HCT116 (cell line): ENCODE results near the gene CLRN1. TPM values are rescaled to one million over a fixed set of nuclear protein-coding genes. Genes with fewer than 3 reads are reported as not detected.

Experiments used
- ATAC-seq: fragments of 200-7000 bp; cut with Tn5 transposase; 2 replicates; pipeline ENCODE4 v1.9.1; 2020; ENCODE audit warnings: mild to moderate bottlenecking, moderate library complexity
- BruUV-seq: library from RNA; stranded (reverse); fragments of 400-500 nt; replicated peaks from 2 replicates; lab custom pipeline; 2021; lab: Mats Ljungman, UMichigan
- CTCF ChIA-PET: fragments of 300-600 bp; sonication (Branson Sonifier 250); formaldehyde crosslinking; loops from one replicate; lab custom pipeline; 2021; ENCODE audit warnings: antibody characterized with exemption; lab: Charles Lee
- POLR2A ChIA-PET: fragments of 300-600, 350-600 bp; sonication (Branson Sonifier 250); formaldehyde crosslinking; loops from one replicate; lab custom pipeline; 2021; ENCODE audit warnings: antibody characterized with exemption; lab: Charles Lee
- RAD21 ChIA-PET, 2 experiments: fragments of 300-600 bp; sonication (Branson Sonifier 250); formaldehyde crosslinking; loops; one replicate each; lab custom pipeline; 2023; ENCODE audit warnings: low total read pairs in 2 of 2; ENCODE audit not compliant: uncharacterized antibody in 2 of 2, unreplicated experiment in 2 of 2, low non-redundant PET in 1 of 2; lab: Charles Lee
- DNase-seq: peaks from one replicate; pipeline ENCODE4 v3.0.0-alpha.2; 2010; ENCODE audit warnings: low read depth, low spot score
- H2AFZ ChIP-seq: fragments of 200-600 bp; shearing (Covaris generic), sonication (generic); 2 replicates; pipeline ENCODE4 v1.6.1; 2017; ENCODE audit warnings: low read depth, mixed run types, mixed read lengths, antibody characterized with exemption, low read length; ENCODE audit not compliant: poor library complexity, severe bottlenecking
- H3K27ac ChIP-seq: 2 replicates; pipeline ENCODE4 v1.5.1; 2012; ENCODE audit warnings: low read depth, low read length
- H3K27me3 ChIP-seq: fragments of 200-600 bp; sonication (generic); 2 replicates; pipeline ENCODE4 v1.6.1; 2016; ENCODE audit warnings: mixed run types, low read length, mixed read lengths; ENCODE audit not compliant: insufficient read depth
- H3K36me3 ChIP-seq, 2 experiments: fragments of 200-500 bp in 1 of 2; fragments of 200-600 bp in 1 of 2; sonication (Bioruptor generic) in 1 of 2; sonication (generic) in 1 of 2; 2 replicates each; pipeline versions ENCODE4 v1.5.1 to v1.6.1; 2014 to 2016; ENCODE audit warnings: low read length in 2 of 2, inconsistent platforms in 1 of 2, mixed read lengths in 1 of 2, mixed run types in 1 of 2; ENCODE audit not compliant: insufficient read depth in 2 of 2, control insufficient read depth in 1 of 2
- H3K4me1 ChIP-seq, 2 experiments: fragments of 200-600 bp in 1 of 2; sonication (generic) in 1 of 2; 2 replicates each; pipeline versions ENCODE4 v1.5.1 to v1.6.1; 2012 to 2017; ENCODE audit warnings: low read length in 2 of 2, inconsistent platforms in 1 of 2, mild to moderate bottlenecking in 1 of 2, mixed read lengths in 1 of 2, mixed run types in 1 of 2, moderate library complexity in 1 of 2; ENCODE audit not compliant: insufficient read depth in 2 of 2, control insufficient read depth in 1 of 2
- H3K4me2 ChIP-seq: fragments of 200-600 bp; sonication (generic); 2 replicates; pipeline ENCODE4 v1.6.1; 2017; ENCODE audit warnings: mixed run types, low read length, mixed read lengths
- H3K4me3 ChIP-seq, 2 experiments: fragments of 200-600 bp in 1 of 2; sonication (generic) in 1 of 2; replicated peaks in 1 of 2; 2 replicates each; pipeline ENCODE4 v1.5.1; 2011 to 2016; ENCODE audit warnings: low read length in 2 of 2, control low read depth in 1 of 2, low read depth in 1 of 2, mild to moderate bottlenecking in 1 of 2, mixed read lengths in 1 of 2, mixed run types in 1 of 2
- H3K79me2 ChIP-seq: fragments of 200-600 bp; sonication (generic); 2 replicates; pipeline ENCODE4 v1.6.1; 2017; ENCODE audit warnings: mild to moderate bottlenecking, mixed run types, low read length, moderate library complexity, mixed read lengths; ENCODE audit not compliant: insufficient read depth
- H3K9ac ChIP-seq: fragments of 200-600 bp; sonication (generic); 2 replicates; pipeline ENCODE4 v1.6.1; 2016; ENCODE audit warnings: low read length, mixed read lengths
- H3K9me2 ChIP-seq: fragments of 200-600 bp; sonication (generic), shearing (Covaris generic); 2 replicates; pipeline ENCODE4 v1.6.1; 2017; ENCODE audit warnings: mixed run types, mild to moderate bottlenecking, moderate library complexity; ENCODE audit not compliant: insufficient read depth
- H3K9me3 ChIP-seq, 2 experiments: fragments of 200-500 bp in 1 of 2; fragments of 200-600 bp in 1 of 2; sonication (Bioruptor generic) in 1 of 2; sonication (generic) in 1 of 2; 2 replicates each; pipeline ENCODE4 v1.6.1; 2014 to 2017; ENCODE audit warnings: low read length in 2 of 2, mixed read lengths in 2 of 2, inconsistent platforms in 1 of 2, low read depth in 1 of 2, mild to moderate bottlenecking in 1 of 2, mixed run types in 1 of 2, moderate library complexity in 1 of 2; ENCODE audit not compliant: control insufficient read depth in 1 of 2, insufficient read depth in 1 of 2
- H4K20me1 ChIP-seq: fragments of 200-600 bp; sonication (generic), shearing (Covaris generic); 2 replicates; pipeline ENCODE4 v1.6.1; 2017; ENCODE audit warnings: mixed run types, mild to moderate bottlenecking, moderate library complexity; ENCODE audit not compliant: insufficient read depth
- CBX3 ChIP-seq: IDR thresholded peaks from 2 replicates; pipeline ENCODE4 v1.6.1; 2012; ENCODE audit warnings: low read depth
- EGR1 ChIP-seq: IDR thresholded peaks from 2 replicates; pipeline ENCODE4 v1.6.1; 2012; ENCODE audit warnings: low read depth
- ELF1 ChIP-seq: IDR thresholded peaks from 2 replicates; pipeline ENCODE4 v1.6.1; 2012; ENCODE audit warnings: low read depth, borderline replicate concordance
- EZH2 ChIP-seq: fragments of 200-600 bp; sonication (generic); IDR thresholded peaks from 2 replicates; pipeline ENCODE4 v1.6.1; 2017; ENCODE audit warnings: antibody characterized with exemption, mixed run types
- EZH2phosphoT487 ChIP-seq: fragments of 200-600 bp; IDR thresholded peaks from 2 replicates; pipeline ENCODE4 v1.6.1; 2018; ENCODE audit warnings: antibody characterized with exemption, borderline replicate concordance
- FOSL1 ChIP-seq: IDR thresholded peaks from 2 replicates; pipeline ENCODE4 v1.6.1; 2012; ENCODE audit warnings: low read depth
- JUND ChIP-seq: IDR thresholded peaks from 2 replicates; pipeline ENCODE4 v1.6.1; 2012
- POLR2AphosphoS5 ChIP-seq: IDR thresholded peaks from 2 replicates; pipeline ENCODE4 v1.6.1; 2011; ENCODE audit warnings: mild to moderate bottlenecking, low read depth, low read length, moderate library complexity
- RAD21 ChIP-seq: IDR thresholded peaks from 2 replicates; pipeline ENCODE4 v1.6.1; 2012; ENCODE audit warnings: low read depth, mild to moderate bottlenecking
- SIN3A ChIP-seq: IDR thresholded peaks from 2 replicates; pipeline ENCODE4 v1.6.1; 2012; ENCODE audit warnings: low read depth
- YY1 ChIP-seq: IDR thresholded peaks from 2 replicates; pipeline ENCODE4 v1.6.1; 2011; ENCODE audit warnings: low read length, low read depth, moderate library complexity, mild to moderate bottlenecking; ENCODE audit not compliant: insufficient replicate concordance; ENCODE audit errors: extremely low read depth
- ZFX ChIP-seq: fragments of 450-650 bp; IDR thresholded peaks from 2 replicates; pipeline ENCODE4 v1.6.1; 2017
- ZNF274 ChIP-seq: fragments of 200-500 bp; sonication (Bioruptor generic); IDR thresholded peaks from 2 replicates; pipeline ENCODE4 v1.6.1; 2014; ENCODE audit warnings: mild to moderate bottlenecking, low read depth, low read length, inconsistent platforms
- intact Hi-C: fragments of 100-400 bp; cut with micrococcal nuclease; formaldehyde crosslinking; loops from 2 replicates; pipeline ENCODE4 v1.10.0; 2022
- total RNA-seq: library from RNA; stranded (reverse); gene quantifications from one replicate; pipeline ENCODE4 v1.2.1, GENCODE V29; 2021; ENCODE audit not compliant: unreplicated experiment
- TF ChIP-seq, protein P1 (sequence below): IDR thresholded peaks from 2 replicates; pipeline ENCODE4 v1.6.1; 2012
- TF ChIP-seq, protein P2 (sequence below): IDR thresholded peaks from 2 replicates; pipeline ENCODE4 v1.6.1; 2012
- TF ChIP-seq, protein P3 (sequence below): IDR thresholded peaks from 2 replicates; pipeline ENCODE4 v1.6.1; 2011; ENCODE audit warnings: mild to moderate bottlenecking, low read length, moderate library complexity; ENCODE audit not compliant: insufficient replicate concordance; ENCODE audit errors: extremely low read depth

Gene CLRN1
- total RNA-seq, 1 experiment from 2014 or later, result not detected

DNA sequence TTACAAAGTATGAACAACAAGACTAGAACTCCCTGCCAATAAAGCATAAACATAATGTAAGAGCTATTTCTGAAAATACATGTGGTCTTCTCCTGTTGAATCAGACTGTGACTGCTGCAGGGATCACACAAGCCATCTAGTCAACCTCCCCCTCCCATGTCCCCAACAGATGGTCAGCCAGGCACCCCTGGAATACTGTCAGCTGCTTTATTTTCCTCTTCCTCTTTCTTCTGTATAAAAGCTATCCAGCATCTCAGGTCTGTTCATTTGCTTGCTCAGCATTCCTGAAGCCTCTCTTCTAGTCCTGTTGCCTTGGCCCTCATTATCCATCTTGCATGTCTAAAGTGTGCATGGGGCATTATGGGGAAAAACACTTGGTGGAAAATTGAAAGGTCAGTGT lies 60.8 kb downstream of the CLRN1 start:
- Histone ChIP-seq H3K9me3 (no peaks in the 10 kb centered on the region), H3K4me1 (no peaks in the 10 kb centered on the region), H3K9ac (no peak overlapping the region), H3K36me3 (no peaks in the 10 kb centered on the region), H4K20me1 (no peaks in the 10 kb centered on the region), H3K27me3 (peaks cover 27% of the 10 kb centered on the region; the same call in 1 of the 2 replicates), H3K4me2 (no peak overlapping the region), H2AFZ (no peak overlapping the region), H3K4me3 (no peak overlapping the region), H3K79me2 (no peaks in the 10 kb centered on the region), H3K9me2 (no peaks in the 10 kb centered on the region), H3K27ac (no peak overlapping the region)
- DNase-seq, result no peak
- CTCF ChIA-PET, result no interaction called here
- no TSS peak for BruUV-seq
- TF ChIP-seq SIN3A, result no peak
- TF ChIP-seq, protein P1, sequence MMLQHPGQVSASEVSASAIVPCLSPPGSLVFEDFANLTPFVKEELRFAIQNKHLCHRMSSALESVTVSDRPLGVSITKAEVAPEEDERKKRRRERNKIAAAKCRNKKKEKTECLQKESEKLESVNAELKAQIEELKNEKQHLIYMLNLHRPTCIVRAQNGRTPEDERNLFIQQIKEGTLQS, result no peak
- TF ChIP-seq ZNF274, result no peak
- POLR2A ChIA-PET, result no interaction called here
- RAD21 ChIA-PET, result no interaction called here
- intact Hi-C loops, result no loop called here
- no peak for ATAC-seq

DNA sequence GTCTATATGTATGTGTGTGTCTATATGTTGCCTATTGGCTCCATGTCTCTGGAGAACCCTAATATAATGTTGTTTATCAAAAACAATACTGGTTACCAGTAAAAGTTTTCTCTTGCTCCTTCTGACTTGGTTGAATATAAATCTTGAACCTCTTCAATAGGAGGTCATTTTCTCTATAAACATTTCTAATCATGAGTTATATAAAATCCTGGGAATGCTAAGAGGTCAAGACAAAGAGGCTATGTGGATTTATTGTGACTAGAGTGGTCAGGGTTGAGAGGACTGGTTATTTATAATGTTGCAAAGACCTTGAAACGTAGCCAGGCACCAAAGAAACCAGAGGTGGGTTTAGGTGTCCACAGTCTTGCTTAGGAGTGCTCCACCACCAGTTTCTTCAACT lies 66.1 kb downstream of the CLRN1 start:
- peaks cover 53% of the 10 kb centered on the region for H3K27me3 ChIP-seq
- H3K36me3 ChIP-seq, result no peaks in the 10 kb centered on the region
- no peak for DNase-seq
- no peaks in the 10 kb centered on the region for H4K20me1 ChIP-seq
- intact Hi-C loops, result no loop called here
- BruUV-seq, result no TSS peak
- no peaks in the 10 kb centered on the region for H3K9me2 ChIP-seq
- H3K79me2 ChIP-seq, result no peaks in the 10 kb centered on the region
- H2AFZ ChIP-seq, result no peak overlapping the region
- no peak overlapping the region for H3K9ac ChIP-seq
- no peaks in the 10 kb centered on the region for H3K9me3 ChIP-seq
- no peak for TF ChIP-seq ELF1
- TF ChIP-seq SIN3A, result no peak
- TF ChIP-seq EZH2phosphoT487, result no peak
- TF ChIP-seq, protein P2, sequence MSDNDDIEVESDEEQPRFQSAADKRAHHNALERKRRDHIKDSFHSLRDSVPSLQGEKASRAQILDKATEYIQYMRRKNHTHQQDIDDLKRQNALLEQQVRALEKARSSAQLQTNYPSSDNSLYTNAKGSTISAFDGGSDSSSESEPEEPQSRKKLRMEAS, result no peak
- TF ChIP-seq CBX3, result no peak
- TF ChIP-seq, protein P3, sequence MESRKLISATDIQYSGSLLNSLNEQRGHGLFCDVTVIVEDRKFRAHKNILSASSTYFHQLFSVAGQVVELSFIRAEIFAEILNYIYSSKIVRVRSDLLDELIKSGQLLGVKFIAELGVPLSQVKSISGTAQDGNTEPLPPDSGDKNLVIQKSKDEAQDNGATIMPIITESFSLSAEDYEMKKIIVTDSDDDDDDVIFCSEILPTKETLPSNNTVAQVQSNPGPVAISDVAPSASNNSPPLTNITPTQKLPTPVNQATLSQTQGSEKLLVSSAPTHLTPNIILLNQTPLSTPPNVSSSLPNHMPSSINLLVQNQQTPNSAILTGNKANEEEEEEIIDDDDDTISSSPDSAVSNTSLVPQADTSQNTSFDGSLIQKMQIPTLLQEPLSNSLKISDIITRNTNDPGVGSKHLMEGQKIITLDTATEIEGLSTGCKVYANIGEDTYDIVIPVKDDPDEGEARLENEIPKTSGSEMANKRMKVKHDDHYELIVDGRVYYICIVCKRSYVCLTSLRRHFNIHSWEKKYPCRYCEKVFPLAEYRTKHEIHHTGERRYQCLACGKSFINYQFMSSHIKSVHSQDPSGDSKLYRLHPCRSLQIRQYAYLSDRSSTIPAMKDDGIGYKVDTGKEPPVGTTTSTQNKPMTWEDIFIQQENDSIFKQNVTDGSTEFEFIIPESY, result no peak
- TF ChIP-seq JUND, result no peak
- TF ChIP-seq EZH2, result no peak
- no peak for TF ChIP-seq POLR2AphosphoS5
- TF ChIP-seq YY1, result no peak
- no peak for TF ChIP-seq RAD21
- no peak for TF ChIP-seq ZFX
- TF ChIP-seq EGR1, result no peak
- TF ChIP-seq, protein P1, result no peak
- TF ChIP-seq ZNF274, result no peak
- TF ChIP-seq FOSL1, result no peak
- TF ChIP-seq, all 23 proteins: peak for 0
- no peak for ATAC-seq
- no peak overlapping the region for H3K4me3 ChIP-seq
- ChIA-PET RAD21 (no interaction called here), POLR2A (no interaction called here), CTCF (no interaction called here)
- H3K27ac ChIP-seq, result no peak overlapping the region
- no peak overlapping the region for H3K4me2 ChIP-seq
- H3K4me1 ChIP-seq, result no peaks in the 10 kb centered on the region
